Hematopoietic multipotent progenitor cell treated with erythropoietin and hydrocortisone succinate and interleukin-3 and kit ligand, for 15 days (in vitro differentiated cells): Measurements from ENCODE around the gene G6PD.
"Not testable (repeated sequence)": the region's sequence is repeated elsewhere in the genome, so short reads cannot be mapped to it uniquely, and the experiment has no call there.

Source experiments
- DNase-seq: peaks from one replicate; pipeline ENCODE4 v3.0.0-alpha.2; 2015; ENCODE audit warnings: low spot score

G6PD gene

DNA sequence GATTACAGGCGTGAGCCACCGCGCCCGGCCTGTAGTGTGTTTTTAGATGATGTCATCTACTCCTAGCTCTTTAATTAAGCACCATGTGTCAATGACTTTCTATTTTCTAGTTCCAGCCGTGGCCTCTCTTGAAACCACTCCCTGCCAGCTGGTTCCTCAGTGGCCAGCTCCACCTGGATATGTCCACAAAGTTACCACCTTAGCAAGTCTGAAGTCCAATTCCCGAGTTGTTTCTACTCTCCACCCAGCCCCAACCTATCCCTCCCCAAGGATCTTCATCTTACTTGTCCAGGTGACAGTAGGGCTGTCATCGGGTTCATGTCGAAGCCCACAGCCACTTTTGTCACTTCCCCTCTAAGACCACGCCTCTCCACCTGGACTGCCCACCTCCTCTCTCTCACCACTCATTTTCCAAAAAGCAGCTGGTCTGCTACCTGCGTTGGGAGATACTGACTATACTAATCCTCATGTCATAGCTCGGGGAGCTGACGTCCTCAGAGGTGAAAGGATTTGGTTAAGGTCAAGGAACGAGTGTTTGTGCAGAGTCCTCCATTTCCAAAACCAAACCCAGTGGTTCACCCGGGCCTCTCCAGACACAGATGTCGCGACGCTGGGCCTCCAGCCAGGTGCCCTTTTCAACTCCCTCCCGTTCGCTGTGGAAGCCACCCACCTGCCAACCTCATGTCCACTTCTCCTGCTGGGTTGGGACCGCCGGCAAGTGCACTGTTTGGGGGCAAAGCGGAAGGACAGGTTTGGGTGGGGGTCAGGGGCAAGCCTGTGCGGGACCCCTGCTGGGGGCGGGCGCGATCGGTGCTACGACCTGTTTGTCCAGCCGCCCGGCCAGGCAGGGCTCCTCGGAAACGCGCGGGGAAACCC is 31.3 kb downstream of the G6PD start:
- peak; percentile 32 for DNase-seq

DNA sequence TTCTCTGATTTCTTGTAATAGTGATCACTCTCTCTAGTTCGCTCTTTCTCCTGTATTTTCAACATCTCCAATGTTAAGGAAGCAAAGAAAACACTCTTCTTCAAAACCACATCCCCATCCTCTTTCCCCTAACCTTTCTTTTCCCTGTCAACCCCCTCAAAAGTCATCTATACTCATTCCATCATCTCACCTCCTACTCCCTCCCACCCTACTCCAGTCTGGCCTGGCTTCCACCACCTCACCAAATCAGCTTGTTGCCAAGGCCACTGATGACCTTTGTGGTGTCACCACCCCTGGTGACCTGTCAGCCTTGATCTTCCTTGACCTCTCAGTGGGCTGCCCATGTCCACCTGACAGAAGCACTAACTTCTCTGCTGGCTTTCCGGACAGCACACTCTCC is 32.9 kb downstream of the G6PD start:
- DNase-seq: no peak

DNA sequence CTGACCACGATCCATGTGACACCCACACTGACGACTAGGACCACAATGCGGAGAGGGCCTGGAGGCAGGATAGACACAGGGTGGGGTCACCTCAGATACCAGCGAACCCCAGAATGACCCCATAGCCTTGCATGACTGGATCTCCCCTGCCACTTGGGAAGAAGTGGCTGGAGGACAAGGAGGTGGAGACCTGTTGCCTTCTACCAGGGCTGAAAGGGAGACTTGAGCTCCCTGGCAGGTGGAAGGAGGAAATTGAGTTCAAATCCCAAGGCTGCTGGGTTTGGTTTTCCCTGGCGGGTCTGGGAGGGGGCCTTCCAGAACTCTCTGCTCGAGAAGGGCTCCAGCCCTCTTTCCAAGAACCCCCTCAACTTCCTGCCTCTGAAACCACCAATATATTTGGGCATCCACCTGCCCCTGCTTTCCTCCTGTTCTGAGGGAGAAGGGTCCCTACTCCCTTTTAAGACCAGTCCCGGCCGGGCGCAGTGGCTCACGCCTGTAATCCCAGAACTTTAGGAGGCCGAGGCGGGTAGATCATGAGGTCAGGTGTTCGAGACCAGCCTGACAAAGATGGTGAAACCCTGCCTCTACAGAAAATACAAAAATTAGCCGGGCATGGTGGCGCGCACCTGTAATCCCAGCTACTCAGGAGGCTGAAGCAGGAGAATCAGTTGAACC is 33.6 kb downstream of the G6PD start:
- DNase-seq: no peak

DNA sequence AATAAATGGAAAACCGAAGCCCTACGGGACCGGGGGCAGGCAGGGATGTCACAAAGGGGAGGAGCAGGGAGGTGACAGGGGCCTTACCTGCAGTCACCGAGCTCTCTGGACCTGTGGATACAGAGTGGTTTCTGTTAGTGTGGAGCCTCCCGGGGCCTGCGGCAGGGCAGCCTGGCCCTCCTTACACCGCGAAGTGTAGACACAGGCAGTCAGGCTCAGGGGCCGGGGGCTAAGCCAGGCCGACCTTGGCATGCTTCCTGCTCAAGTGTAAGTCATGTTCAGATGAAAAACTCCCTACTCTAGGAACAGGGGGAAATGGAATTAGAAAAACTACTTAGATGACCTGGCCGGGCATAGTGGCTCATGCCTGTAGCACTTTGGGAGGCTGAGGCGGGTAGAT is 34.9 kb downstream of the G6PD start:
- no peak for DNase-seq

DNA sequence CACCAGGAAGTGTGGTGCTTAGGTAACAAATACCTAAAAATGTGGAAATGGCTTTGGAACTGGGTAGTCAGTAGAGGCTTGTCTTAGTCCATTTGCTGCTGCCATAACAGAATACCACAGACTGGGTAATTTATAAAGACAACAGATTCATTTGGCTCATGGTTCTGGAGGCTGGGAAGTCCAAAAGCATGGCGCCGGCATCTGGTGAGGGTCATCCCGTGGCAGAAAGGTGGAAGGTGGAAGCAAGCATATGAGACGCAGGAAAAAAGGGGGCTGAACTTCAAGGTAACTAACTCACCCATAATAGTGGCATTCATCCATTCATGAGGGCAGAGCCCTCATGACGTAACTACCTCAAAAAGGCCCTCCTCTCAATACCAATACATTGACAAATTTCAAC is 37.2 kb downstream of the G6PD start:
- no peak for DNase-seq

DNA sequence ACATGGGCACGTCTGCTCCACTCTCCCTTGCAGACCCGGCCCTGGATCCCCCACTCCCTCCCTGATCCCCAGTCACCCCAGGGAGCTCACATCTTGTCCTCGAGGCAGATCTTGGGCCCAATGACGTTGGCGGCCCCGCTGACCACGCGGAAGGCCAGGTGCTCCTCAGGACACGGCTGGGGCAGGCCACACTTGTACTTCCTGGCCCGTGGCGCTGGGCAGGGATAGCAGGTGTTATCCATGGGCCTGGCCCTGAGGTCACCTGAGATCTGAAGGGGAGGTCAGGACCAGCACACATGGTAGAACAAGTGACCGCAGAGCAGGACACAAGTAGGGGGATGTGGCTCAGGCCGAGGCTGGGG is 38.3 kb downstream of the G6PD start:
- DNase-seq: no peak

DNA sequence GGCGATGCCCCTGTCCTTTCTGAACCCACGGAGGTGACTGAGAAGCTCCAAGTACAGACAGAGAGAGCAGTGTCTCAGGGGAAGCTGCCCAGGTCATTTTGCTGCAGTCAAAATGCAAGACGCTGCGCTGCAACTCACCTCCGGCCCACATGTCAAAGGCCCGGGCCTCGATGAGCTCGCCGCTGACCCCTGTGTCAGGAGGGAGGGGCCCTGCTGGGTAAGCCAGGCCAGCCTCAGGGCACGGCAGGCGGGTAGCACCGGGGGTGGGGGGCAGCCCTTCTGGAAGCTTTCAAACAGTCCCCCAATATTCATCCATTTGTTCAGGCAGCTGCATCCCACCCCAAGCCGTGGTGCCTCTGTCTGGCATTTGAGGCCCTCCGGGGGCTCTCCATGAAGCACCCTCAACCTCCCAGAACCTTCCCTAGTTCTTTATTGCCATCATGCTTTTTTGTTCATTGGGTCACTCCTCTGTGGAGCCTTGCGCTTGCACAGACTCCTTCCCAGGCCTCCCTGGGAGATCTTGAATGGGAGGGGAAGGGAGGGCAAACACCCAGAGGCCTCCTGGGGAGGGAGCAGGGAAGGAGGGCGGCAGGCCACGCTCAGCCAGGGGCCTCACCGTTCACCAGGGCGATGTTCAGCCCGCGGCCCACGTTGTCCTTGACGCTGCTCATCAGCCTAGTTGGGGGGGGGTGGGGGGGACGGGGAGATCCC is 38.8 kb downstream of the G6PD start:
- no peak for DNase-seq

DNA sequence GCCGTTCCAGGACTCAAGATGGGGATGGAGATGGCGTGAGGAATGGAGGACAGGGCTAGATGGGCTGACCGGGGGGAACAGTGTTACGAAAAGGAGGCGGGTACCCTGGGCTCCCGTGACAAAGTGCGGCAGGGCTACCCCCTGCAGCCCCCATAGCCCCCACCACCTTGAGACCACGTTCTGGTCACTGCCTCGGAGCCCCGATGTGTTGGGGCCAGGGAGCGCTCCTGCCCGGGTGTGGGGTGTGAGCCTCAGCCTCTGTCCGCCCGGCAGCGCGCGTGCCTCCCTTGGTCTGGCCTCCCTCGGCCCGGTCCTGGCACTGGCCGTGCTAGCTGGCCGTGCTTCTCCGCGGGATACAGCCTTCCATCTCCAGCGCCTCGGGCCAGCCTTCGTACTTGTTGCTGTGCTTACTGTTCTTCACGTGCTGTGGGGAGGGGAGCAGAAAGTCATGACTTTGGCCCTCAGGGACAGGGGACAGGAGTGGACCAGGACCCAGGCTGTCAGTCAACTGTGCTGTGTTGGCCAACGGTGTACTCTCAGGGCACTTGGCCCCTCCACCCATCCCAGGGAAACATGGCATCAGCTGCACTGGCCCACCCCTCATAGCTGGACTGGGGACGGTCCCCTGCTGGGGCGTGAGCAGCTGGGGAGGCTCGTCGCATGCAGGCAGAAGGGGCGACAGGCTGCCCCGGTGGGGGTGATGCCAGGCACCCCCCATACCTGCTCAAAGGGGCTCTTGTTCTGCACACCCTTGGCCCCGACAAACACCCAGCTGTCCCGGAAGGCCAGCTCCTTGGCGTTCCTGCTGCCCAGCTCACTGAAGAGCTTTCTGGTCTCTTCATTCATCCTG is 39.9 kb downstream of the G6PD start:
- no peak for DNase-seq

DNA sequence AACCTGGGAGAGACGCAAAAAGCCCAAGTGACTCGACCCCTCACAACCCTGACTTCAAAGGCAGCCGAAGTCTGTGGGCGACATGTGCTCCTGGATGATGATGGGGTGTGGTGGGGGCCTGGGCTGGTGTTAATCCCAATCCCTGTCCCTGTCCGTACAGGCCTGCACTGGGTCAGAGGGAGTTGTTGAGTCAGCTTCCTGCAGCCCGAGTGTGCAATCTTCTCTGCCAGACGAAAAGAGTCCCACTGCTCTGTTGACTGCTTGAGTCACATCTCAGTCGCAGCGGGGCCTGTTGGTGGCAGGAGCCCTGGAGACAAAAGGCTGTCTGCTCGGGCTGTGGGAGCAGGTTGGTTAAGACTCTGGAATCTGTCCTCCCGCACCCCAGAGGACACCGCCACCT is 40.9 kb downstream of the G6PD start:
- DNase-seq: no peak

DNA sequence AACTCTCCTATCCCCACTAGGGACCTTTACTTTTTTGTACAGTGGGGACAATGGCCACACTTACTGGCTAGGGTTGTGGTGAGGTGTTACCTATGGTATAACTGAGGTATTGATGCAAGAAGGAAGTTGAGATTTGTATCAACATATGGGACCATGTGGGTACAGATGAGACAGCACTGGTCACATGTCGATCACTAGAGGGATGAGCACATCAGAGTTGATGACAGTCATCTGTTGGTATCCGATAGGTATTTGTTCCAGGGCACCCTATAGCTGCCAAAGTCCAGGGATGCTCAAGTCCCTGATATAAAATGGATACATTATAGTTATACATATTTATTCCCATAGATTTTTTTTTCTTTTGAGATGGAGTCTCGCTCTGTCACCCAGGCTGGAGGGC is 43.7 kb downstream of the G6PD start:
- no peak for DNase-seq

DNA sequence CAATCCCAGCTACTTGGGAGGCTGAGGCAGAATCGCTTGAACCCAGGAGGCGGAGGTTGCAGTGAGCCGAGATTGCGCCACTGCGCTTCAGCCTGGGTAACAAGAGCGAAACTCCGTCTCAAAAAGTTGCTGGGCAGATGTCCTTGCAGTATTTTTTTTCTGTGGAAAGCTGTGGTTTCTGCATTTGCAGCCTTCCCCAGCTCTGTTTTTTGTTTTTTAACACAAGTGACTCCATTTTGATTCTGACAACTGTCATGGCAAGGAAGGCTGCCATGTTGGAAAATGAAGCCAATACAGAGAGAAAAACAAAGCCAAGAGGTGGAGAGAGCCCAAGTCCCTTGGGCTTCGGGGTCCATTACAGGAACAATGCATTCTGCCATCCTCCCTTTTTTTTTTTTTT is 44.5 kb downstream of the G6PD start:
- DNase-seq: no peak

DNA sequence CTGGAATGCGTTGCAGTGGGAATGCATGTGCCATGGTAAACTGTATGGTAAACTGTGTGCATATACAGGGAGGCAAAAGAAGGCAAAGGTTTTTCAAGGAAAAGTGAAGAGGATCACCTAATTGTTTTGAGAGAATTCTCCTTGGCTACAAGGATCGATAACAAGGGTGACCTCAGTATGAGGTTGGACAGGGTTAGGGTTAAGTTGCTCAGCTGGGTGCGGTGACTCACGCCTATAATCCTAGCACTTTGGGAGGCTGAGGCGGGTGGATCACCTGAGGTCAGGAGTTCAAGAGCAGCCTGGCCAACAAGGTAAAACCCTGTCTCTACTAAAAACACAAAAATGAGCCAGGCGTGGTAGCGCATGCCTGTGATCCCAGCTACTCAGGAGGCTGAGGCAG is 45.2 kb downstream of the G6PD start:
- not testable (repeated sequence) for DNase-seq

DNA sequence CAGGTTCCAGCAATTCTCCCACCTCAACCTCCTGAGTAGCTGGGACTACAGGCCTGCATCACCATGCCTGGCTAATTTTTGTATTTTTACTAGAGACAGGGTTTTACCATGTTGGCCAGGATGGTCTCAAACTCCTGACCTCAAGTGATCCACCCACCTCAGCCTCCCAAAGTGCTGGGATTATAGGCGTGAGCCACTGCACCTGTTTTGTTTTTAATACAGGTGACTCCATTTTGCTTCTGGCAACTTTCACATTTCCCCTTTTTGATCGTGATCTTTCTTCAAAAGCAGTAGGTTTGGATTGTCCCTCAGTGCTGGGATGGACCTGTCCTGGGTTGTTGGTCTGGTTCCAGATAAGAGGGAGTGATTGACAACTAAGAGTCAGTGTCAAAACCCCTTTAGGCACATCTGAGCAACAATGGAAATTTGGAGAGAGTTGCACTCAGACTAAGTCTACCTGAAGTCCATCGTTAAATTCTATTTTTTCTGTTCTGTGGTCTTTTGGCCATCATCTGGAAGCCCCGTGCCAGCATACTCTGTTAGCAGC is 50.0 kb downstream of the G6PD start:
- DNase-seq: not testable (repeated sequence)

DNA sequence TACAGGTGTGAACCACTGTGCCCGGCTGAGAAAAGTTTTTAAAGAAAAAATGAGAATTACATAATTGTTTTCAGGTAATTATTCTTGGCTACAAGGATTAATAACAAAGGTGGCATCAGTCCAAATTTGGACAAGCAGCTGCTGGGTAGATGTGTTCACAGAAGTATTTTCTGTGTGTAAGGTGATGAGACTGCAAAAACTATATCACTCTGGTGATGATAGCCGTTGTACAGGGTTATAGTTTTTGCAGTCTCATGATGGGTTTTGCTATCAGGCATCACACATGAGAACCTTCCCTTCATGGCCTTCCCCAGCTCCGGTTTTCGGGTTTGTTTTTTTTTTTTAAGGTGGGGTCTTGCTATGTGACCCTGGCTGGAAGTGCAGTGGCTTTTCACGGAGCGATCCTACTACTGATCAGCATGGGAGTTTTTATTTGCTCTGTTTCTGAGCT is 51.1 kb downstream of the G6PD start:
- DNase-seq: peak; percentile 85

DNA sequence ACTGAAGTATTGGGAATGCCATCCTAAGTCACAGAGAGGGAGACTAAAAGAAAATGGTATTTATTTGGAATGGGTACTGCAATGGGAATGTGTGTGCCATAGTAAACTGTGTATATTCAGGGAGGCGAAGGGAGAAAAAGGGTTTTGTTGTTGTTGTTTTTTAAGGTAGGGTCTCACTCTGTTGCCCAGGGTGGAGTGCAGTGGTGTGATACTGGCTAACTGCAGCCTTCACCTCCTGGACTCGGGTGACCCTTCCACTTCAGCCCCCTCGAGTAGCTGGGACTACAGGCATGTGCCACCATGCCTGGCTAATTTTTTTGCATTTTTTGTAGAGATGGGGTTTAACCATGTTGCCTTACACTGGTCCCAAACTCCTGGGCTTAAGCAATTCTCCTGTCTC is 51.9 kb downstream of the G6PD start:
- no peak for DNase-seq

DNA sequence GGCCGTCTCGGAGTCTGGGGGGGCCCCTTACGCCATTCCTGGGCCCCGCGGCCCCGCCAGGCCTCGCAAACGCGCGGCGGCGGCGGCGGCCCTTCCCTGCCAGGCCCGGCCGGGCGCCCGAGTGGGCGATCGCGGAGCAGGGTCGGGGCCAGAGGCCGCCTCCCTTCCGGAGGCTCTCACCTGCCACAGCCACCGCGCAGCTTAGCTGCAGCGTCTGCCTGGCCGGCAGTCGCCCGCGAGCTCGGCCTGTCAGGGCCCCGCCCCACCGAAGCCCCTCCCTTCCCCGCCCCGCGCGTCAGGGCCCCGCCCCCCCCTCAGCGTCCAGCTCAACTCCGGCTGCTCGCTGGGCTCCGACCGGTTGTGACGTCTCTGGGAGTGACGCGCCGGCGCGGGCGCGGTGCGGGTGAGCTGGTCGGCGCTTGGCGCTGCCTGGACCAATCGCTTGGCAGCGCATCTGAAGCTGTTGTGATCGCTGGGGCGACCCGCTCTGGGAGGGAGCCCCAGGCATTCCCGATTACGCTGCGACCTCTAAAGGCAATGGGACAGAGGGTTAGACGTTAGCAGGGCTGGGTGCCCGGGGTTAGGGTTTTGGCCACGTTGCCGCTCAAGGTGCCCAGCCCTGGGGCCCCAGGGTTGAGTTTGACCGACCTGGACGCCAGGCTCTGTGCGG is 56.1 kb downstream of the G6PD start, which contains the start of gene SLC10A3:
Gene SLC10A3 (minus strand): TSS at position 216 of the 670 bp plus-strand sequence. CDS start 1,689 bp downstream, outside the sequence.
- peak; percentile 91 for DNase-seq

DNA sequence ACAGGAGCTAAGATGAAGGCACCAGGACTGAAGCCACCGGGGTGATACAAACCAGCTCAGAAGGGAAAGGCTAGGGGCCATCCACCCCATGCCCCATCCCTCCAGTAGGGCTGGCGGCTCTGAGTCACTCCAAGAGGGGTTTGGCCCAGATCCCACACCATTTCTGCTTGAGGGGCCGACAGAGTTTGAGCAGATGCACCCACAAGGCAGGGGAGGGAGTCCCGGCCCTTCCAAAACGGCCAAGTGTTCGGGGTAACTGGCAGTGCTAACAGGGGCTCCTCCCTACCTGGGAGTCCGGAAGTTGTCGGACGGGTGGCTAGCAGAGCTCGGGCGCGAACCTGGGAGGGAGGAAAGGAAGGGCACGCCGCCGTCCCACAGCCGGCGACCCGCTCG is 56.6 kb downstream of the G6PD start:
- DNase-seq: peak; percentile 38

DNA sequence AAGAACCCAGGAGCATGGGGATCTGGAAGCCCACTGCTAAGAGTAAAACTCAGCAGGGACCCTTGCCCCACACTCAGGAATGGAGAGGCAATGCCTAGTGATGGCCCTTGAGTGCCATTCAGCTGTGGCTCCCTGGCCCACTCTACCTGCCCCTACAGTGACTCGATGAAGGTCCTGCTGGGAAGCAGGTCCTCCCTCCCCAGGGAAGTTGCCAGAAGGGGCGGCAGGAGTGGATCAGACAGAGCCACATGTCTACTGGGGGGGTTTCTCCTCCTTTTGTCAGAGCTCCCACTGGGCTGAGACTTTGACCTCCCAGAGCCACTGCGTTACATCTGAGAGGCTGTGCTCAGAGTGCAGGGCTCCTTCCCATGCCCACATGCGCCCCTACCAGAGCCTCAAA is 57.5 kb downstream of the G6PD start:
- DNase-seq: no peak

DNA sequence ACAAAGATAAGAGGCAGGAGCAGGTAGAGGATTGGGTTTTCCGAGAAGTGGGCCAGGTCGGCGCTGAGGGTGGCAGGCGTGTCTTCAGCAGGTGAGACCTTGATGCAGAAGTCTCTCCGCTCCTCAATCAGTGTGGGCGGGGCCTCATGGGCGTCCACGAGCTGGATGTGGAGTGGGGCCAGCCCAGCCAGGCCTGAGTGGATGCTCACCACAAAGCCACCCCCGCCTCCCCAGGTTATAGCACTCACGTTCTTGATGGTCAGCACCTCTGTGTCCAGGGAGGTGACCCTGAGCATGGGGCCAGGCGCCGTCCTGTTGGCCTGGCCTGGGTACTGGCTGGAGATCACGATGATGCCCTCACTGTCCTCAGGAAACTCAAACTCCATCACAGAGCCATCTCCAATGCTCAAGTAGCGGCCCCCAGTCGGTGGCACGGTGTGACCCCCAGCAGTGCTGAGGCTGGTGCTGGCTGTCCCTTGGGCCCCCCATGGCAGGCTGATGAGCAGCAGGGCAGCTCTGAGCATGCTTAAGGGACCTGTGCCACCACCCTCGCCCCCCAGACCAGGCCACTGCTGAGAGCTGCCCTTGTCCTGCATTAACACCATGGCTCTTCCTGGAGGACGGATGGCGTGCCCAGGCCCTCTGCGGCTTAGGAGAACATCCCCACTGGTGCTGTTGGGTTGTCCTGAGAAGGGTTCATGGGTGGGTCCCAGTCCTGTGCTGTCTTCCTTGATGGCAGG is 58.1 kb downstream of the G6PD start:
- no peak for DNase-seq
